ENCODE results near the gene HEATR3.

- TF ChIP-seq SUZ12 (IDR thresholded peaks at IDR 0.05) (no peak), FOXM1 (IDR thresholded peaks at IDR 0.05; ENCODE audit: borderline replicate concordance) (no peak), NFRKB (IDR thresholded peaks at IDR 0.05) (no peak), FOXK2 (IDR thresholded peaks at IDR 0.05) (no peak), SP1 (IDR thresholded peaks at IDR 0.05) (no peak), BHLHE40 (IDR thresholded peaks at IDR 0.05; ENCODE audit: borderline replicate concordance) (no peak), PKNOX1 (IDR thresholded peaks at IDR 0.05) (no peak), LEF1 (IDR thresholded peaks at IDR 0.05; ENCODE audit: borderline replicate concordance) (no peak), FOXA1 (IDR thresholded peaks at IDR 0.05) (no peak), TARDBP (IDR thresholded peaks at IDR 0.05) (no peak), CTBP1 (IDR thresholded peaks at IDR 0.05; ENCODE audit: borderline replicate concordance) (no peak), L3MBTL2 (conservative IDR thresholded peaks at IDR 0.05) (no peak), ZNF384 (IDR thresholded peaks at IDR 0.05) (no peak)
Measured at GRCh38 chr16:50144211-50144610, 78.4 kb downstream of the HEATR3 start.

Measured in HEK293T (cell line).